Activated effector memory CD4-positive, alpha-beta T cell treated with anti-CD3 and anti-CD28 coated beads, Interleukin-2, amount 50 U/mL, for 16 hours (primary cell): ENCODE measurements around the gene ELL.
A peak's percentile ranks its signal among the peaks of the same experiment; 100 is the strongest.
"Not testable (repeated sequence)": the region's sequence is repeated elsewhere in the genome, so short reads cannot be mapped to it uniquely, and the experiment has no call there.

Experiments
- DNase-seq: peaks from one replicate; pipeline ENCODE4 v3.0.0-alpha.2; 2020

The ELL gene

DNA sequence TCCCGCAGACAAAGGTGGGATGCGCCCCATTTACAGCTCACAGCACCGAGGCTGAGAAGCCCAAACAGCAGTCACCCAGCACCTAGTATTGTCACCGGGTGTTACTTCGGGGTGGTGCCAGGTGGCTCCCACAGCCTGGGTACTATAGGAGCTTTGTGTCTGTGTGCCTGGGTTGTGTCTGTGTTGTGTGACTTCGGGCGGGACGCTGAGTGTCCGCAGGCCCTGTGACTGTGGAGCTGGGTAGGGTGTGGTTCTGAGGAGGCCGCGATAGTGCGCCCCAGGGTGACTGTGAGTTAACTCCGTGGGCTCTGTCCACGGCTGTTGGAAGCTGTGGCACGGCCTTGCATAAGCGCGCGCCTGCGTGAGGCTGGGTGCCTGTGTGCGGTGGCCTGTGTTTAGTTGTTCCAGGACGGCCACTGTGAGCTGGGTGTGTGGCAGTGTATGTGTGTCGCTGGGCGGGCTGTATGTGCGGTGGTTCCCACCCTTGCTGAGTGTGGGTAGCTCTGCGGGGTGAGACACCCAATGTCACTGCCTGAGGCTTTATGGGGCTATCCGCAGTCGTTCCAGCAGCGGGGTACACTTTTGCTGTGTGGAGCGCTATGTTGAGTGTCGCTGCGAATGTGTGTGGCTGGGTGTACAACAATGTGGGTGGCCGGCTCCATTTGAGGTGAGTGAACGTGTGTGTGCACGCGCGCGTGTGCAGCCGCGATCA, 103.2 kb downstream of the ELL start:
- DNase-seq = peak; percentile 79

DNA sequence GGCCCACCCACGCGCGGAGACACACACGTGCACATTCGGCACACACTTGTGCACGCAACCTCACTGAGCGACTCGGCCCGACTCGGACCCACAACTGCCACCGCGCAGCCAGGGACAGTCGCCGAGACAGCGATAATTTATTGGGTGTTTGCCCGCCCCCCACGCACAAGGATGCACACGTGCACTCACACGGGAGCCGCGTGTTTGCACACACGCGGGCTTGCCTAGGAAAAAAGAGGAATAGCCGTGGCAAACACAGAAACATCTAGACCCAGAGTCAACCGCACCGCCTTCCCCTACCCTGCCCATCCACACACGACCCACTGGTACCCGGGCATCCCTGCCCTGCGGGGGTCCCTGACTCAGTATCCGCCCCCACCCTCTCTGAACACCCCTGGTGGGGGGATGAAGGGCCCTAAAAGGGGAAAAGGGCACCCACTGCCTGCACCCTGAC, 103.8 kb downstream of the ELL start:
- DNase-seq = peak; percentile 75

DNA sequence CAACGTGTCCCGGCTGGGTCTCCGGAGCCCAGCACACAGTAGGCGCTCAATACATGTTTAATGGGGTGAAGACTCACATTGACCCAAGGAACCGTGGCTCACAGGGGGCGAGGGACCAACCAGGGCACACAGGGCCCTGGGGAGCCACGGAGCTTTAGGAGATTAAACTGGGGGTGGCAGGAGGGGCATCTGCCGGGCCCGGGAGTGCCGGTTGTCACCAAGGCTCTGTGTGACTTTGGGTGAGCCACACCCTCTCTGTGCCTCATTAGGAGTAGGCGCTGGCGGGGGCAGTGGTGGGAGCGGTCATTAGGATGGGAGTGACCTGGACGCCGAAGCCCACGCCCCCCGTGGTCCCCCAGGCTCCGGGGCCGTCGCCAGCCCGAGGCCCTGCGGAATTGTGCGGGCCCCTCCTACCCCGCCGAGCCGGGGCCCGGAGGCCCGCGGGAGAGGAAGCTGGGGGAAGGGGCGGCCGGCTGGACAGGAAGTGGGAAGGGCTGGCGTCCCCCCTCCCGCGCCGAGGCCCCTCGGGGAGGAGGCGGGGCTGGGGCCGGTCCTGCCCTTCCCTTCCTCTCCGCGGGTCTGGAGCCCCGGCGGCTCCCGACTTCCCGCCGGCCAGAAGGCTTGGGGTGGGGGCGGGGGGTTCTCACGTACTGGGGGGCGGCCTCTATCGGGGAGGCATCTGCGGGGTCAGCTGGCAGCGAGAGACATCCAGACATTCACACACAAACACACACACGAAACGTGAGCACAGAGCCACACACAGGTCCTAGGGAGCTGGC, 104.4 kb downstream of the ELL start:
- DNase-seq = peak; percentile 75

DNA sequence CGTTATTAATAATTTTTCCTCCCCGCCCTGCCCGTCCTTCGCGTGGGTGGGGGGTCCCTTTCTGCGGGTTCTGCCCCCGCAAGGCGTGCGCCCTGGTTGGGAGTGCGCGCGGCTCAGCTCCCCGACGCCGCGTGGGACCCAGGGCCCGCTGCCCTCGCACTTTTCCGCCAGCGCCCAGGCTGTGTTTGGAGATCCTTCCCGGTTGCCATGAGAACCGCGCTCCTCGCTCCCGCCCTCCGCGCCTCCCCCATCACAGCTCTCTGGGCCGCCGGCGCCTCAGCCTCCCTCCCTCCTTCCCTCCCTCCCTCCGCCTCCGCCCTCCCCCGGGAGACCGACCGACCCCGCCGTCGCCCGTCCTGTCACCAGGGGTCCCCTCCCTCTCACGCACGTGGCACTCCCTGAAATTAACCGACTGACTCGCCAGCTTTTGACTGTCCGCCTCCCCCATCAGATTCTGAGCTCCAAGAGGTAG, 105.1 kb downstream of the ELL start:
- DNase-seq = peak; percentile 86

DNA sequence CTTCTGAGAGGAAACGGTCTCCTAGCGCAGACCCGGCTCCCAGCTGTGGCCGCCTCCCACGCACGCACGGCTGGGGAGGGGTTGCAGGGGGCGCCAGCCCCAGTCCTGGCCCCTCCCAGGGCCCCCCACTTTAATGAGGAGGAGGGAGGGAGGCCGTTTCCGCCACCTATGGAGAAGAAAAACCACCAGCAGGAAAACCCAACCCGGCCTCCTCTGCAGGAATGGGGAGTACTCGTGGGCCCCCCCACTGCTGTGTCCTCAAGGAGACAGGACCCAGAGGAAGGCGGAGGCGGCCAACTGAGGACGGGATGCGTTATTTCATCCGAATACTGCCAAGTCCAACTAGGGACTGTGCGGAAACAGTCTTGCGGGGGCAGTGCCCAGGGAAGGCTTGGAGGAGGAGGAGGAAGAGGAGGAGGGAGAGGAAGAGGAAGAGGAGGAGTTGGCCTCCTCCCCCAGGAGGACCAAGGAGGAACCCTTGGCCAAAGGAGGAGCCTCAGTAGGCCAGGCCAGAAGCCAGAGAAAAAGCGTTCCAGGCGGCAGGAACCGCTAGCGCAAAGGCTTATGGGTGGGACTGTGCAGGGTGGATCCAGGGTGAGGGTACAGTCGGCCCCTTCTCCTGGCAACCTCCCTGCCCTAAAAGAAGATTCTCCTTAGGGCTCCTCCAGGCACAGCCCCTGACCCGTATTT, 106.5 kb downstream of the ELL start:
- no peak for DNase-seq

DNA sequence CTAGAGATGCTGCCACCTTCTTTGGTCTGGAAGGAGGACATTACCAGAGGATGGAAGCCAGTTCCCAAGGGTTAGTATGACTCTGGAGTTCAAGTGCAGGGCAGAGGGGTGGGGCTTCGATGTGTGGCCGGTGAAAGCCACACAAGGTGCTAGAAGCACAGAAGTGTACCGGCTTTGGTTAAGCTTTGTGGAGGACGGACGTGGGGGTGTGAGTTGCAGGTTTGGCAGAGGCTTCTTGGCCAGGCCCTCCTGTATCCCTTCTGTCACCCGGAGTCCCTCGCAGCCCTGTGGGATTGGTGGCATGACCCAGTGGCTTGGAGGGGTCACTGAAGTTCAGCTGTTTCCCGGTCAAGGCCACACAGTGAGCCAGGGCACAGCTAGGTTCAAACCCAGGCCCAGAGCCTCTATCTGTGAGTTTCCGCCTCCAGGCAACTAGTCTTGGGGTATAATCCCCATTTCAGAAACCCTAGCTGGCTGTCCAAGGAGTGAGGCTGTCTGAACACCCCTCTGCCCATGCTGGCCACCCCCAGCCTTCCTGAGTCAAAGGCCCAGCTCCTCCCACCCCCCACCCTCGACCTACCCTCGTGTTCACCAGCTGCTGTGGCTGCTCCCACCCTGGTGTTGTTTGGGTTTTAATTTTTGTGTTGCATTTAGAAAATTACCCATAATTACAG, 107.2 kb downstream of the ELL start:
- DNase-seq = no peak

DNA sequence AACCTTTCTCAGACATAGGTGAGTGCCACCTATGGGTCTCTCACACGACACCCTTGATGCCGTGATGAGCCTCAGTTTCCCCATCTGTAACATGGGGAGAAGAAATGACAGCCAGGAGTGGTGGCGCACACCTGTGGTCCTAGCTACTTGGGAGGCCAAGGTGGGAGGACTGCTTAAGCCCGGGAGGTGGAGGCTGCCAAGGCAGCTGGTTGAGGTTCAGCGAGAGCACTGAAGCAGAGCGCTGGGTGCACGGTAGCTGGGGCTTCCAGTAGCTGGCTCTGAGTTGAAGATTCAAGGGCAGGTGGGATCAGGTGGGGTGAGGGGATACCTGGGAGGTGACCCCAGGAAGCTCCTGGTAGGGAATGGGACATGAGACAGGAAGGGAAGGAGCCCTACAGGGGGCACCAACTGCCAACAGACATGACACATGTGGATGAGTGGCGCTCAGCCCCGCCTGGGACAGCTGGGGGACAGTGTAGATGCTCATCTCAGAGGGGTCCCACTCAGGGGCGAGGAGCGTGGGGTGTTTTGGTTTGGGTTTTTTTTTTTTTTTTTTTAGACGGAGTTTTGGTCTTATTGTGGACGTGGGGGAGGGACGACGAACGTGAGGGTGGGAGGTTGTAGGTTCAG, 109.1 kb downstream of the ELL start:
- DNase-seq = no peak

DNA sequence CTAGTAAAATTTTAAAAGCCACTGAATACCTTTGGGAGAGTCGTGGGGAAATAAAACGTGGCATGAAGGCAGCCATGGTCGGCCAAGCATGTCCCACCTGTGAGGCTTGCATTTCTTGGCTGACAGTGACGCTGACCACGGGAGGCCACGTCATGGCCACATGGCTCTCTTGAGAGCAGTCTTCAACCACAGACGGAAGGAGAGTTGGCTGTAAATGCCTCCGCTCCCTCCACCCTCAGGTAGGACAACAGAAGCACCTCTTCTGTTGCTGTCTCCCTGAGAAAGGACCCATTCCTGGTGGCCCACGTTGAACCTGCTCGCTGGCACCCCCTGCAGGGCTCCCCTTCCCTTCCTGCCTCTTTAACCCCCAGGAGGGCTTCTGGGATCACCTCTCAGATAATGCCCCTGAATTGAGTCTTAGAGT, 113.8 kb downstream of the ELL start:
- DNase-seq = no peak

DNA sequence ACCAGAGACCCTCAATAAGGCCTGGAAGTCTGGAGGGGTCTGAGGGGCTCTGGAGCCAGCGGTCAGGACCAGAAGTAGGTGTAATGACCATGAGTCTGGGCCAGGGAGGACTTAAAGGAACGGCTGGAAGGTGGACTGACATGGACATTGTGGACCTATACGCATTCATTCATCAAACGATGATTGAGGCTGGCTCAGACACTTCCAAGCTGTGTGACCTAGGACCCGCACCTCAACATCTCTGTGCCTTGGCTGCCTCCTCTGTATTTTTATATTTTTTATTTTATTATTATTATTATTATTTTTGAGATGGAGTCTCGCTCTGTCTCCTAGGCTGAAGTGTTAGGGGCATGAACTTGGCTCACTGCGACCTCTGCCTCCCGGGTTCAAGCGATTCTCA, 115.1 kb downstream of the ELL start:
- DNase-seq = no peak

DNA sequence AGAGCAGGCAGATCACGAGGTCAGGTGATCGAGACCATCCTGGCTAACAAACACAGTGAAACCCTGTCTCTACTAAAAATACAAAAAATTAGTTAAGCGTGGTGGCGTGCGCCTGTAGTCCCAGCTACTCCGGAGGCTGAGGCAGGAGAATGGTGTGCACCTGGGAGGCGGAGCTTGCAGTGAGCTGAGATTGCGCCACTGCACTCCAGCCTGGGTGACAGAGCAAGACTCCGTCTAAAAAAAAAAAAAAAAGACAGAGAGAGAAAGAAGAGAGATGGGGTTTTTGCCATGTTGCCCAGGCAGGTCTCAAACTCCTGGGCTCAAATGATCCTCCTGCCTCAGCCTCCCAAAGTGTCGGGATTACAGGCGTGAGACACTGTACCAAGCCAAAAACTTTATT, 116.1 kb downstream of the ELL start:
- not testable (repeated sequence) for DNase-seq

DNA sequence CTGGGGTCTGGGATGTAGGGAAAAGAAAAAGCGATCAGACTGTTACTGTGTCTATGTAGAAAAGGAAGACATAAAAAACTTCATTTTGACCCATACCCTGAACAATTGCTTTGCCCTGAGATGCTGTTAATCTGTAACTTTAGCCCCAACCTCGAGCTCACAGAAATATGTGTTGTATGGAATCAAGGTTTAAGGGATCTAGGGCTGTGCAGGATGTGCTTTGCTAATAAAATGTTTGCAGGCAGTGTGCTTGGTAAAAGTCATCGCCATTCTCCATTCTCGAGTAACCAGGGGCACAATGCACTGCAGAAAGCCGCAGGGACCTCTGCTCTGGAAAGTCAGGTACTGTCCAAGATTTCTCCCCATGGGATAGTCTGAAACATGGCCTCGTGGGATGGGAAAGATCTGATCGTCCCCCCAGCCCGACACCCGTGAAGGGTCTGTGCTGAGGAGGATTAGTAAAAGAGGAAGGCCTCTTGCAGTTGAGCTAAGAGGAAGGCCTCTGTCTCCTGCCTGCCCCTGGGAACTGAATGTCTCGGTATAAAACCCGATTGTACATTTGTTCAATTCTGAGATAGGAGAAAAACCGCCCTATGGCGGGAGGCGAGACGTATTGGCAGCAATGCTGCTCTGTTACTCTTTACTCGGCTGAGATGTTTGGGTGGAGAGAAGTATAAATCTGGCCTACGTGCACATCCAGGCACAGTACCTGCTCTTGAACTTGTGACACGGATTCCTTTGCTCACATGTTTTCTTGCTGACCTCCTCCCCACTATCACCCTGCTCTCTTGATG, 119.2 kb downstream of the ELL start:
- DNase-seq = not testable (repeated sequence)

DNA sequence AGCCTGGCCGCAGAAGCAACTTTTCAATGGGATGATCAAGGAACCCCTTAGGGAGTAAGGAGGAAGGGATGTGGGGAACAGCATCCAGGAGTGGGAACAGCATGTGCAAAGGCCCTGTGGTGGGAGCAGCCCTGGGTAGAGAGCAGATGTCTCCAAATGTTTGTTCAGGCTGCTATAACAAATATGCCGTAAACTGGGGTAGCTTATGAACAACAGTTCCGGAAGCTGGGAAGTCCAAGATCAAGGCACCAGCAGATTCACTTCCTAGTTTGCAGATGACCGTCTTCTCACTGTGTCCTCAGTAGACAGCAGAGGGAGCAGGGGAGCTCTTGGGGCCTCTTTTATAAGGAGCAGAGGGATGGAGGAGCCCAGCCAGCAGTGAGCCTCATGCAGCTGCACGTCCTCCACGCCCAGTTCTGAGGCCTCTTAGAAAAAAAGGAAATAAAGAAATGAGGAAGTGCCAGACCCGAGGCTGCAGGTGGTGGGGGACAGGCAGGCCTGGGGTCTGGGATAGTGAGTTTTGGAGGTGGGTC, 120.2 kb downstream of the ELL start:
- no peak for DNase-seq

DNA sequence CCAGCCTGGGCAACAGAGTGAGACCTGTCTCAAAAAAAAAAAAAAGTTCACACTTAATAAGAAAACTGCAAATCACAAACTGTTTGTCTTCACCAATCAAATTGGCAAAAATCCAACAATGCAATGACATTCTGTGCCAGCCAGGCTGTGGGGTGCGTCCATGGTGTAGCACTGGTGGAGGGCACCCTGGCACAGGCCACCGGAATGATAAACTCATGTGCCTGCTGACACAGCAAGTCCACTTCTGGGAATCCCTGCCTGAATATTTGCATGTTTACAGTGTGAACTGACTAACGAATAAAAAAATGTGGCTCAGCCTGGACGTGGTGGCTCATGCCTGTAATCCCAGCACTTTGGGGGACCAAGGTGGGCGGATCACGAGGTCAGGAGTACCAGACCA, 122.9 kb downstream of the ELL start:
- DNase-seq = no peak

DNA sequence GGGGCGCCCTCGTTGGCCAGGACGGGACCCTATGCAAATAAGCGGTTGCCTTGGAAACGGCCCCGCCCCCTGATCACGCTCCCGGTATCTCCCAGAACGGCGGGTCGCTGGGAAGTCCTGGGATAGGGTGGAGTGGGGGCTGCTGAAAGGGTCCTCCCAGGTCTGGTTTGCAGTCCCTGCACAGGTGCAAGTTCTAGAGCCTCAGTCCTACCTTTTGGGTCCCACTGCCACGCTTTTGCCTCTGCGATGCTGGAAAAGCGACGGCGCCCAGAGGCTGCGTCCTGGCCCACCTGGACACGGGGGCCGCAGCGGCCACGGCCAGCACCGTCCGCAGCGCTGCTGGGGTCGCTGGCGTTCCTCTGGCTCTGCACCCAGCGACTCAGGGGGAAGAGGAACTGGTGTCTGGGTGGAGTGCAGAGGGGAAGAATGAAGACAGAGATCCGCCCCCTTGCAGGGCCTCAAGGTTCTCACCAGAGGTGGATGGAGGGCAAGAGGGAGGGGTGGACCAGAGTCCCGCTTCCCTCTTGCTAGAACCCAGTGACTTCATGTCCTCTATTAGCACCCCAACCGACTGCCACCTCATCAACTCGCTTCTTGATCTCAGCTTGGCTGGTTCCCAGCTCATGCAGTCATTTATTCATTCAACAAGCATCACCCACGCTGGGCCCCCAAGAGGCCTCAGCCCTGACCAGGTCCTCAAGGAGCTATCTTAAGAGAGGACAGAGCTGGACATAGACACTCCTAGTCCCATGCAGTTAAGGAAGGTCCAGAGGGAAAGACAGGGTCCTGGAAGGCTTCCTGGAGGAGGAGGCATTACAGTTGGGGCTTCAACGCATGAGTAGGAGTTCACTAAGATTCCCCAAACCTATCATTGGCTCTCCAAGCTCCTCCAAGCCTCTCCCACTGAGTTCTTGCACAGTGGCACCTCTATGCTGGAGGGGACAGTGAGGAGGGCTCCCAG, 124.3 kb downstream of the ELL start, which contains the start of gene LRRC25:
TSS of gene LRRC25 (minus strand) at position 381 of the 961 bp plus-strand sequence. CDS start 659 bp downstream, outside the sequence.
- no peak for DNase-seq

DNA sequence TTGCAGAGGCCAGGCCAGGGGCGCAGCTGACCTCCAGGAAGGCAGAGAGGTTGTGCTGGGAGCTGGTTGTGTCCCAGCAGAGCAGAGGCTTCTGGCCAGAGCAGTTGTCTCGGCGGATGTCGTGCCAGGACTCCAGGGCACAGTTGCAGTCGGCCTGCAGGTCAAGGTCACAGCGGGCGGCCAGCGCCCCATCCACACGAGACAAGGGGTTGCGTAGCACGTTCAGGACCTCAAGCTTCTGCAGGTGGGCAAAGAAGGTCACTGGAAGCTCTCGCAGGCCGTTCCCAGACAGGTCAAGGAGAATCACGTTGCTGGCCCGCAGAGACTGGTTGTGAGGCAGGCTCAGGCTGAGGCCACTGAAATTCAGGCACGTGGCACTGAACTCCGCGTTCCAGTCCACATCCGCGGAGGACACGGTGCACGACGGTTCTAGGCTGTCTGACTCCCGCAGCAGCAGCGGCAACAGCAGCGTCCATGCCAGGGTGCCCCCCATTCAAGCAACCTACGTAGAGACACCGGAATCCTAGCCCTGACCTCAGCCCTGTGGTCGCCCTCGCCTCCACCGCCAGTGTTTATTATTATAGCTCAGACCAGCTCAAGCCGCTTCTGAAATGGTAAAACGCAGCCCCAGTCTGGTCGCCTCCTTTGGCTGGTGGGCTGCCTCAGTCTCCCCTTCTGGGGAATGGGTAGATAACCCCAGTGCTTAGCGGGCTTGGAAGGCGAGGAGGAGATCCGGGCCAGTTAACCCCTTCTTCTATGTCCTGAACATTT, 125.2 kb downstream of the ELL start:
- no peak for DNase-seq

DNA sequence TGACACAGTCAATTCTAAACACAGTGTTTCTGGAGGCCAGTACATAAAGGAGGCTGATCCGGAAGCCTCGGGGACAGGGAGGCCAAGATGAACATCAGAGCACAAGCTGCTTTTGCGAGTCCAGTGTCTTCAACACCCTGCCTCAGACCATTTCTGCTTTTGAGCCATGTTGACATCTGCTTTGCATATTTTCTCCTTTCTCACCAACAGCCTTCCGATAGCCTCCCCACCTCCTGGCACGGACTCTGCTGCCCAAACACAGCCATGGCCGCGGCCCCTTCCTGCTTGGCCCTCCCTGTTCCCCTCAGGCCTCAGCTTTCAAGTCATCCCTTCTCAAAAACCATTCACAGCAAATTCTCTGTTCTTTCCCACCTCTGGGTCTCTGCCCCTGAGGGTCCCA, 128.0 kb downstream of the ELL start:
- no peak for DNase-seq

DNA sequence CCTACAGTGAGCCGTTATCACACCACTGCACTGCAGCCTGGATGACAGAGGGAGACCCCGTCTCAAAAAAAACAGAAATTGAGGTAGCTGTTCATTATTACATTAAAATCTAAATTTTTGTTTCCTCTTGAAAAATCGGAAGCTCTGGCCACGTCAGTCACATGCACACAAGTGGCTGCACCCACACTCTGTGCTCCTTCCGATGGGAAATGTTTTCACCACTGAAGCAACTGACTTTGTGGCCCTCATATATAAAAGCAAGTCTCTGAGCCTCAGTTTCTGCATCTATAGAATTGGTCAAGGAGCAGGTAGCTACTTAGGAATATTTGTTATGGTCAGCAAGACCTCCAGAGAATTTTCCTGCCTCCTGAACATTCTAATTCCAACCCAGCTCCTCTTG, 128.9 kb downstream of the ELL start:
- DNase-seq = no peak
